NOMO-1 treated with dmso at 0.1 percent for 144 hours (cell line): ENCODE measurements around the gene DIP2C.

Experiments
- DNase-seq: peaks from one replicate; lab custom pipeline; 2025; ENCODE audit not compliant: unreplicated experiment; lab: John Stamatoyannopoulos, UW

DIP2C gene

DNA sequence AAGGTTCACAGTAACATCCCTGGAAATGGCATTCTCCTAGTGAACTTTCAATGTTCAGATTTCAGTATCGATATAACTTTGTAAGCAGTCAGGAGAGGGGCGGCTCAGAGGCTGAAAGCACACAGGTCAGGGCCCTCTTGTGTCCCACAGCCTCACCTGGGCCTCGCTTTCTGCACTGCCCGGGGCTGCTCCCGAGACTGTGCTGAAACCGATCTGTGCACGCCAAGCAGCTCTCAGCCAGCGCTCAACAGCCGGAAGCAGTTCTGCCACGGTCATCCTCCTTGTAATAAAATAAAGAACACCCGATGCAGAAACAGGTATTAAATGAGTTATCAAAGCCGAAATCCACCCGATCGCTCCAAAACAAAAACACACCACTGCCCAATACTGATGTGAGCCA, 106.0 kb downstream of the DIP2C start:
- DNase-seq, result no peak

- no peak for DNase-seq
Measured at GRCh38 chr10:581776-582330, 107.6 kb downstream of the DIP2C start.

DNA sequence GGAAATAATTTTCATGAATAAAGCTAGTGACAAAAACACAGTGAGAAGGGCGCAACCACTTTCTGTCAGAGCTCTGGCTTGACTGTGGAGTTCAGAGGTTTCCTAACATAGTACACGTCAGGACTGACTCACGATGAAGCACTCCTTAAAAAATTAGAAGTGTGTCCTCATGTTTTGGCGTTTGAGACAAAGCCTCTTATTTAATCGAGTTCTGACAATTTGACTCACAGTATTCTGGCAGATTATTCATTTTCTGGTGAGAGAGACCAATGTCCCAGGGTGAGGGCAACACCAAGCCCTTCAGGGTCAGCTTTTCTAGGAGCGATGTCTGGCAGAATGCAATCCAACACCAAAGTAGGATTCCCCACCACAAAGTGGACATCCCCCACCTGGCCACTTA, 108.7 kb downstream of the DIP2C start:
- DNase-seq, result no peak

GRCh38 chr10:576130-576465, 113.4 kb downstream of the DIP2C start:
- no peak for DNase-seq

DNA sequence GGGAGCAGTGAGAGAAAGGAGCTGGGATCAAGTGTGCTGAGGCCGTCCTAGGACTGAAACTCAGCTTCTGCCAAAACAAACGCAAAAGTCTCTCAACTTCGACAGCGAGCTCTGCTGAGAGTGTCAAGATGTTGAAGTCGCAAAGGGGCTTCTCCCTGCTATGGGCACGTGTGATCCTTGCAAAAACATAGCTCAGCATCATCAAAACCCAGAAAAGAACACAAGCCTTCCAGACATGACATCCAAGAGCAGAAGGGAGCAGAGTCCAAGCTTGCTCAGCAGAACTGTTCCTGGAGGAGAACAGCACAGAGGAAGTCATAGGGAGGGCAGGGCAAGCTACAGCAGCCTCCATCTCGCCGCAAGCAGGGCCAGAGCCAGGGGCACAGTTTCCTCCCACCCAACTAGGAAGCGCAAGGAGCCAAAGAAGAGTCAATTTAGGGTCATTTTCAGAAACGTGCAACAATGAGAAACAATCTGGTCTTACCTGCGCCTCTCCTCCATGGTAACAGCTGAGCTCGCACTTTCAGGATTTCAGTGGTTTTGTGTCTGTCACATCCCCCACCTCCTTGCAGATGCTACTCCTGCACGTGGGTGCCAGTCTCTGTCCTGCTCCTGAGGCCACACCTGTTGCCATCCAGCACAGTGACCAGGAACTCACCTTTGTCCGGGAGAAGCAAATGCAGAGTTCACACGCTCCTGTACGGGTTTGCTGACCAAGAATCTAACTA, 113.9 kb downstream of the DIP2C start:
- DNase-seq, result no peak

- no peak for DNase-seq
Measured at GRCh38 chr10:572696-573095, 116.8 kb downstream of the DIP2C start.

DNA sequence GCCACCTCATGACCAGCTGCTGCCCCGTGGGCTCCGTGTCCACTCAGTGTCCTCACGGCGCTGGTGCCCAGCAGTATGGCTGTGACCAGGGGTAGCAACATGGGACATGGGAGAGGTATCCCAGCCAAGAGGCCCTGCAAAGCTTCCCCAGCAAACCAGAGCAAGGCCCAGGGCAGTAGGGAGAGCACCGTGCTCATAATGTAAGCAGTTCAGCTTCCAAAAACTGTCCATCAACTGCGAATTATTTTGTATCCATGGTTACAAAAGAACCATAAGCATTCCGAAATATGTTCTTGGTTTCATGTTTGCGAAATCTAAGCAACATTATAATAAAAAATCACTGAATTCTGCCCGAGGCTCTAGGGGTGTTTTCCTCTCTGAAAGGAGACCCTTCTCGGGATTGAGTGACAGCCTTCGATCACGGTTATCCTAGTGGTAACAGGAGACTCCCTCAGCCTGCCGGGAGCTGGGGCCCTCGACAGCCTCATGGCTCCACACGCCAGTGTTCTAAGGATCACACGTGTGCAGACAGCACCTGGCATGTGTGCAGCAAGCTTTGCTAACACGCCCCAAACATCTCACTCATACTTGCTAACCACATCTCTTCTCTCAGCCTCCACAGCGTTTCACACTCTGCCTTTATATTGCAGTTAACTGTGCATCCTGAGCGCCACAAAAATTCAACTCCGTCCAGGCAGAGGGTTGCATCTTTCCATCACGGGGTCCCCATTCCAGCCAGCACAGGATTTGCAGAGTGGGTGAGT, 117.6 kb downstream of the DIP2C start:
- no peak for DNase-seq

DNA sequence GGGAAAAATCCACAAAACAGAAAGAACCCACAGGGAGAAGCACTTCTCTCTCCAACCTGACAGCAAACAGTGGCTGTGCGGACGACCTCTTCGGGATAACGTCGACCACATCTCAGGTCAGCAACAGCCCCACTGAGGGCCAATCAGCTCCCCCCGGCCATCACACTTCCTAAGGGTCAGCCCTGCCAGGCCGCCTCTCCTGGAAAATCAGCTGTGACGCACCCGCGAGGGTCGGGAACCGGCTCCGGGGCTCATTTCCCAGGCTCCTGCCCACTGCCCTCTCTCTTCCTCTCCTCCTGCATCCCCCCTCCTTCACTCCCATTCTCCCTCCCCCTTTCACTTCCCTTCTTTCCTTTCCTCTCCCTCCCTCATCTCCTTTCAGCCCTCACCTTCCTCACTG, 118.3 kb downstream of the DIP2C start:
- no peak for DNase-seq

DNA sequence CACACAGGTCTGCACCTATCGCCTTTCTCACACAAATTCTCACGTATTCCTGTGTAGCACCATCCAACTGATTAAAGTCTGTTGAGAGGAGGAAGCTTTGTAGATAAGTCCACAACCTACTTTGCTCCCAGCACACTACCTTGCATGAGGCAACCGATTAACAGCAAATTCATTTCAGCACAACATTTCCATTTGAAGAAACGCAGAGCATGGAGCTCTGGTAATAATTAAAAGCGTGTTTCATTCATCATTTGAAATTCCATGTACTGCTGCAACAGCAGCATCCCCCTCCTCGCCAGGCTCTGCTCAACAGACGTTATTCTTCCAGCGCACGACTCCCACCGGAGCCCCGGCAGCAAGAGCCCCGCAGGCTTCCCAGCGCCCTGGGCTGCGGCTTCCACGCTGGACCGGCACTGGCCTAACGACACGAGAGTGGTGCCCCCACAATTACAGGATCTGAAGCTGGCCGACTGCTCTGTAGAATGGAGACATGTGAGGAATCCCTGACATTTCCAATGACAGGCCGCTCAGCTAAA, 118.8 kb downstream of the DIP2C start:
- DNase-seq, result no peak

DNA sequence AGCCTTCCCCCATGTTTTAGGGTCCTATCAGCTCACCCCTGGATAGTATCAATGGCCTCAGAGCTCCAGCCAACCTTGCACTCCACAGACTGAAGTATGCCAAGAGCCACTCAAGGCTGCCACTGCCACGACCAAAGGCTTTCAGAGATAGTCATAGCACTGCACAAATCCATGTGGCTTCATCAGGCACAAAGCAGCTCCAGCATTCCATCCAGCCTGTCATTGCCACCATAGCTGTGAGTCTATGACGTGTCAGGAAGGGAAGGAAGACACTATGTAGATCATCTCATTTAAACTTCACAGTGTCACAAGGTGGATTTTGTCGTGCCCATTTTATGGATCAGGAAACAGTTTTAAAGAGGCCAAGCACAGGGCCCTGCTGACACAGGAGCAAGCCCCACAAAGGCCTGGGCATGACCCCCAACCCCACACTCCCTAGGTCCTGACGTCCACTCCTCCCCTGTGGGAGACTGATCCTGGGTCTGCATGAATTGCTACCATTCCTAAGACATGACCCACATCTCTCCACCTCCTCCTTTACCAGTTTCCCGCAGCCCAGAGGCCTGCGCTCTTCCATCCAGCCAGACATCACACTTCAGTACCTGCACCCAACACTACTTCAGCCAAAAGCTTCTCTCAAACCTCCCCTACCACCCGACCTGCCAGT, 119.4 kb downstream of the DIP2C start:
- no peak for DNase-seq

DNA sequence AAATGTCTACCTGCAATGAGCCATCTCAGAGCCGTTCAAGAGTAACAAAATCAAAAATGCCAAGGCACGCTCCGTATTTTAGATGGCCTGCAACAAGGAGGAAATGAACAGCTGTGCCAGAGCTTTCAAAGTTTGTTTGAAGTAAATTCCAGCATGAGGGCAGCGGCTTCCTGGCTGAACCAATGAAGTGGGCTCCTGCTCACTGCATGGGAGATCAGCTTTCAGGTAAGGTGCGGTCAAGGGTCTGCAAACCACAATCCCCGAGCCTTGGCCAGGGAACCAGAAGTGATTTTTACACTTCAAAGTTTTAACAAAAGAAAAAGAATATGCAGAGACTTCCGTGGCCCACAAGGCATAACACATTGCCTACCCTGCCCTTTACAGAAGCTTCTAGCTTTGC, 120.6 kb downstream of the DIP2C start:
- DNase-seq, result no peak

DNA sequence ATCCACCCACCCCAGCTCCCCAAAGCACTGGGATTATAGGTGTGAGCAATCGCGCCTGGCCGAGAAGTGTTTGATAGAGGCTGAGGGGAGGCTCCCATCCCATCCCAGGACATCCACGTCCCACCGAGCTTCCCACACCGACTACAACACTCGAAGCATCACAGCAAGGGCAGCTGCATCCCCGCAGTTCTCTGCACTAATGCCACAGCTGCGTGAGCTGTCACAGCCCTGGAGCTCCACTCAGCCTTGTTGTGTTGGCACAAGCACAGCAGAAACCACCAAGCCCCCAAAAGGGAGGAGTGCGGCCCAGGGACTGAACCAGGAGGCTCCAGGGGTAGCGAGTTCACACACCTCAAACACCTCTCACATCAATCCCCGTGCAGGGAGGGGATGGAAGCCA, 121.6 kb downstream of the DIP2C start:
- no peak for DNase-seq

DNA sequence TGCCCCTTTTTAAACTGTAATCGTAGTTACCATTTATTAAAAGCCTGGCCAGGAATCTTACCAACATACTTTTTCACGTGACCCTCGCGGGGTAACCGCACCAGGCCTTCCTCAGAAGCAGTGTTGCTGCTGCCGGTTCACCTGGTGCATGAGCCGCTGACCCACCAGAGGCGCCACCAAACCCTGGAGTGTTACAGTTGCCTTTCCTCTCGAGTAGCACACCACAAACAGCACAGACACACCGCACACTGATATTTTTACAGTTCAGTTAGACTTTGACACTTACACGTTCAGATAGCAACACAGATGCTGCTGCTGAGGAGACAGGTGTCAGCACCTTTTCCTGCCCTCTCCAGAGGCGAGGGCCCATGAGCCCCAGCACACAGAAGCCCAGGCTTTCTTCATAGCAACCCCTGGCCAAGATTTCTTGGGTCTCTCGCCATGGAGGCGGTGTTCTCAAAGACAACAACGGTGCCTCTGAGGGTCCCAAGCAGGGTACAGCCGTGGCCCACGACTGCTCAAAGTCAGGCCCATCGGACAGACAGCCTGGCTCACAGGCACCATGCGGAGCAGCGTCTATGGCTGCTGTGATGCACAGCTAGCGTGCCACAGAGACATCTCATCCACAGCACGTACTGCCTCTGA, 123.1 kb downstream of the DIP2C start:
- DNase-seq, result no peak

DNA sequence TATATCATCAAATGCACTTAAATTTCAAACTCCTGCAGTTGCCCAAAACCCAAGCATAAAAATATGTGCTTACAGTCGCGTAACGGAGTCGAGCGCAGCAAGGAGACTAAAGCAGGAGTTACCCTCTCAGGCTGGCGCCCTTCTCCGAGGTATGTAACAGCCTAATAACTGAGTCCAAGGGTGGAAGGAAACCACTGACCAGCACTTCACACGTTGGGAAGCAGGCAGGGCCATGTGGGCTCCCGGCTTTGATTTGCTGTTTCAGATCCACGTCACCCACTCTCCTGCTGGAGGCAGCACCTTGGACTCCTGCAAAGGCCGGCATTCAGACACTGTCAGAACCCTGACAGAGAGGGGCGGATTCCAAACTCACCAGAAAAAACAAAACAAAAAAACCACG, 123.8 kb downstream of the DIP2C start:
- no peak for DNase-seq

DNA sequence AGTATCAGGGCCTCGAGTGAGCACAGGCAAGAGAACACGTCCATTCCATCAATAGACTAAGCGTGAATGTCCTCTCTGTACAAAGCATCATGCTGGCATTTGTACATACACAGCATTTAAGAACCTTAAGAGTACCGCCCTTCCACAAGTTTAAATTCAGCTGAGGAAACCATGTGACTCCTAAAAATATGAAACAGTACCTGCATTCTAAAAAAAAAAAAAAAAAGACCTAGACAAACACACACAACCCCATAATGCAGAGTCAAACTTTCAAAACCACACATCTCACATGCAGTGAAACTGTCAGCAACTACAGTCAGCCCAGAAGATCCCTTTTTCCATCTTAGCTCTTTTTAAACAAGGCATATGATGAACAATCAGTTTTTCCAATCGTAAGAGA, 124.3 kb downstream of the DIP2C start:
- DNase-seq, result no peak

- DNase-seq, result no peak
Measured at GRCh38 chr10:563827-564226, 125.6 kb downstream of the DIP2C start.

DNA sequence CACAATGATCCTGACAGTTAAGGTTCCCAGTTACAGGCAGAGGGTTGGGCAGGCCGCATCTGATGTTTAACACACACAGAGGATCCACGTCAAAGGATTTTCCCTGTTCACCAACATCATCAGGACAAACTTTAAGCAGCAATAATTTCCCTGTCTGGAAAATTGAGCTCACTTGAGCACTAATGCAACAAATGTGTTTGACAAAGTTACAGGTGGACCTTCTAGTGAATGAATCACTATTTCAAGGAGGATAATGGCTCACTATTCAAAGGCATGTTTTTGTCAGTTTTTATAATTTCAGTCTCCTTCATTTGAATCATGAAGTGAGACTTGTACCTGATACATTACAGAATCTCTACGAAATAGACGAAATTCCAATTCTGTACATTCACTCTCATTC, 127.3 kb downstream of the DIP2C start:
- DNase-seq, result no peak

GRCh38 chr10:561721-562120, 127.7 kb downstream of the DIP2C start:
- no peak for DNase-seq

DNA sequence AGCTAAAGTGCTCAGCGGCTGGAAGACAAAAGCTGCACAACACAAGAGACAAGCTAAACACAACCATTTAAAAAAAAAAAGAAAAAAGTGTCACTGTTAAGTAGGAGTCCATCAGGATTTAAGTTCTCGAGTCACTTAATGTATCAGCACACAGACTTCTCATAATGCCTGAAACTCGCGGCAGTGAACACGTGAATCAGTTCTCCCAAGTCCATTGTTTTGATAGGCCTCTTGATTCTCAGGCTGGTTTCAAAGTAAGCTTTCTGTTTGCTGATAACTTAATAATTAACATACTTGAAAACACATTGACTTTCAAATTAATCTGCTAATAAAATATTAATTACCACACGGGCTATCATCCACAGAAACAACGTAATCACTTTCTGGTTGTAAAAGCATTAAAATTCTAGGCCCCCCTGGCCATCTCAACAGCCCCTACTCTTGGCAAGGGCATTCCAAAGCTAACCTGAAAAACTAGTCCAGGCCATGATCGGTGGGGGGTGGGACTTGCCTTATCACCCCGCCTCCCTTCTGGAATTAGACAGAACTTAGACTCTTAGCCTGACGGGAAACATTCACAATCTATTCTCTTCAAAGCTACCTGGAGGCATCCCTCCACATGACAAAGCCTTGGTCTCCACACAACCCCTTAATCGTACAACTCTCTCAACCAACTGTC, 129.0 kb downstream of the DIP2C start:
- no peak for DNase-seq

DNA sequence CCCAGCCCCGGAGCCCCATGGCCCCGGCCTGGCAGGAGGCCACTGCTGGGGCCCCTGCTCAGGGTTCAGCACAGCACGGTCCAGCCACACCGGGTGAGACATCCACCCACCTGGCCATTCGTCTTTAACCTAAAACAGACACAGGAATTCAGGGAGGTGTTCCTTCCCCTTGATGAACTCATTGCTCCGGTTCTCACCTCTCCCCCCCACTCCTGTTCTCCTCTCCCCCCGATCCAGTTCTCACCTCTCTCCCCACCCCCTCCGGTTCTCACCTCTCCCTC, 129.8 kb downstream of the DIP2C start:
- DNase-seq, result no peak
